Hepatocyte (in vitro differentiated cells): ENCODE measurements around the gene GABRE. TPM values are rescaled to one million over a fixed set of nuclear protein-coding genes. Genes with fewer than 3 reads are reported as not detected.

Experiments used
- DNase-seq: peaks from one replicate; pipeline ENCODE4 v3.0.0-alpha.2; 2016; ENCODE audit warnings: low spot score
- H2AFZ ChIP-seq: fragments of 200-600 bp; sonication (generic); 2 replicates; pipeline ENCODE4 v1.6.0; 2016; ENCODE audit warnings: antibody characterized with exemption, mild to moderate bottlenecking
- H3K27ac ChIP-seq: fragments of 200-600 bp; sonication (generic); 2 replicates; pipeline ENCODE4 v1.5.1; 2016; ENCODE audit warnings: mild to moderate bottlenecking
- H3K27me3 ChIP-seq: fragments of 200-600 bp; sonication (generic); 2 replicates; pipeline ENCODE4 v1.6.1; 2016
- H3K36me3 ChIP-seq: fragments of 200-600 bp; sonication (generic); replicated peaks from 2 replicates; pipeline ENCODE4 v1.5.1; 2016; ENCODE audit warnings: low read depth; ENCODE audit not compliant: insufficient read depth
- H3K4me1 ChIP-seq: fragments of 200-600 bp; sonication (generic); 2 replicates; pipeline ENCODE4 v1.5.1; 2016; ENCODE audit warnings: mild to moderate bottlenecking, moderate library complexity; ENCODE audit not compliant: insufficient read depth
- H3K4me2 ChIP-seq: fragments of 200-600 bp; sonication (generic); 2 replicates; pipeline ENCODE4 v1.6.0; 2016
- H3K4me3 ChIP-seq: fragments of 200-600 bp; sonication (generic); 2 replicates; pipeline ENCODE4 v1.5.1; 2016; ENCODE audit warnings: mild to moderate bottlenecking
- H3K79me2 ChIP-seq: fragments of 200-600 bp; sonication (generic); 2 replicates; pipeline ENCODE4 v1.6.0; 2017; ENCODE audit warnings: mild to moderate bottlenecking
- H3K9me2 ChIP-seq: fragments of 200-600 bp; sonication (generic); replicated peaks from 2 replicates; pipeline ENCODE4 v1.6.0; 2017; ENCODE audit warnings: mild to moderate bottlenecking; ENCODE audit not compliant: insufficient read depth
- H3K9me3 ChIP-seq: fragments of 200-600 bp; sonication (generic); 2 replicates; pipeline ENCODE4 v1.5.1; 2016; ENCODE audit warnings: low read depth, mild to moderate bottlenecking
- H4K20me1 ChIP-seq: fragments of 200-600 bp; sonication (generic); 2 replicates; pipeline ENCODE4 v1.6.0; 2016; ENCODE audit warnings: mild to moderate bottlenecking; ENCODE audit not compliant: insufficient read depth, poor library complexity, severe bottlenecking
- EZH2 ChIP-seq: fragments of 200-600 bp; sonication (generic); IDR thresholded peaks from 2 replicates; pipeline ENCODE4 v1.6.1; 2016; ENCODE audit warnings: antibody characterized with exemption, mild to moderate bottlenecking, borderline replicate concordance
- EZH2phosphoT487 ChIP-seq: fragments of 200-600 bp; sonication (generic); IDR thresholded peaks from one replicate; pipeline ENCODE4 v1.6.1; 2018; ENCODE audit warnings: antibody characterized with exemption, mild to moderate bottlenecking, low read depth, moderate library complexity; ENCODE audit not compliant: unreplicated experiment, severe bottlenecking
- WGBS: methylation state at CpG from one replicate; pipeline ENCODE4 v1.1.6; 2016; ENCODE audit warnings: low lambda C conversion rate; ENCODE audit errors: missing lambda C conversion rate; 5-methylcytosine and 5-hydroxymethylcytosine counted together
- polyA plus RNA-seq: library from polyadenylated mRNA; unstranded; fragments of >200 nt; fragmentation: Nextera tagmentation; extraction: Ambion mirVana; gene quantifications from 2 replicates; pipeline ENCODE4 v1.2.1, GENCODE V29; 2016
- total RNA-seq: library from RNA; depleted of rRNA; stranded (reverse); fragments of >200 nt; gene quantifications from 2 replicates; pipeline ENCODE4 v1.2.3, GENCODE V29; 2014
- TF ChIP-seq, protein P1 (sequence below): fragments of 200-600 bp; sonication (generic); IDR thresholded peaks from 2 replicates; pipeline ENCODE4 v1.5.1; 2016; ENCODE audit warnings: antibody characterized with exemption, mild to moderate bottlenecking; ENCODE audit not compliant: poor library complexity

GABRE gene
- total and polyA plus RNA-seq, 2 experiments from 2014 or later: 9.0 to 15.1 TPM

DNA sequence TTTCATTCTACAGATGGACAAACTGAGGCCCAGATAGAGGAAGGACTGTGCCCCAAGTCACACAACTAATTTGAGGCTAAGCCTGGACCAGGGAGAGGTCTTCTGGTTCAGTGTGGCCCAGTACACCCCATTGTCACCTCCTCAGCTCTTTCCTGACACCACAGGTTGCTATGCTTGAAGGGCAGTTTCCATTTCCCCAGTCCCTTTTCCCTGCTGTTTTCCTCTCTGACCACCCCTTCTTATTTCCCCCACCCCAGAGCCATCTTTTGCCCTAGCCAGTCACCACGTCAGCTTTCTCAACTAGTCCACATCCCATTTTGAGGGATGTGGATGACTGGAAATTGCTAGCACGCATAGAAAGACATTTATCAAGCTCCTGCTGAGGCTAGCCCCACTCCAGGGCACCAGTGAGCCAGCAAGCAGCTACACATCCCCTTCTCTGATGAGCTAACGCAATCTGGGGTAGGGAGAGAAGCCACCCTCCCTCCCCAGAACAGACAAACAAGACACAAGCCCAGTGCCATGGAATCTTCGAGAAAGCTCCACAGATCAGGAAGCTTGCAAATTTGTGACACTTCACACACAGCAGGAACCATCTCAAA is 1.3 kb downstream of the GABRE start:
- H3K4me3 ChIP-seq: peak overlapping the region; percentile 6
- no peaks in the 10 kb centered on the region for H3K27me3 ChIP-seq
- no peak for DNase-seq
- peak overlapping the region; percentile 84 for H3K4me2 ChIP-seq
- H3K4me1 ChIP-seq: no peaks in the 10 kb centered on the region
- H3K27ac ChIP-seq: no peak overlapping the region
- no peaks in the 10 kb centered on the region for H4K20me1 ChIP-seq
- H3K79me2 ChIP-seq: peaks cover 6% of the 10 kb centered on the region
- H3K9me3 ChIP-seq: no peaks in the 10 kb centered on the region
- TF ChIP-seq EZH2phosphoT487: no peak
- TF ChIP-seq, protein P1, sequence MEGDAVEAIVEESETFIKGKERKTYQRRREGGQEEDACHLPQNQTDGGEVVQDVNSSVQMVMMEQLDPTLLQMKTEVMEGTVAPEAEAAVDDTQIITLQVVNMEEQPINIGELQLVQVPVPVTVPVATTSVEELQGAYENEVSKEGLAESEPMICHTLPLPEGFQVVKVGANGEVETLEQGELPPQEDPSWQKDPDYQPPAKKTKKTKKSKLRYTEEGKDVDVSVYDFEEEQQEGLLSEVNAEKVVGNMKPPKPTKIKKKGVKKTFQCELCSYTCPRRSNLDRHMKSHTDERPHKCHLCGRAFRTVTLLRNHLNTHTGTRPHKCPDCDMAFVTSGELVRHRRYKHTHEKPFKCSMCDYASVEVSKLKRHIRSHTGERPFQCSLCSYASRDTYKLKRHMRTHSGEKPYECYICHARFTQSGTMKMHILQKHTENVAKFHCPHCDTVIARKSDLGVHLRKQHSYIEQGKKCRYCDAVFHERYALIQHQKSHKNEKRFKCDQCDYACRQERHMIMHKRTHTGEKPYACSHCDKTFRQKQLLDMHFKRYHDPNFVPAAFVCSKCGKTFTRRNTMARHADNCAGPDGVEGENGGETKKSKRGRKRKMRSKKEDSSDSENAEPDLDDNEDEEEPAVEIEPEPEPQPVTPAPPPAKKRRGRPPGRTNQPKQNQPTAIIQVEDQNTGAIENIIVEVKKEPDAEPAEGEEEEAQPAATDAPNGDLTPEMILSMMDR: no peak
- TF ChIP-seq EZH2: no peak
- no peak overlapping the region for H2AFZ ChIP-seq
- H3K36me3 ChIP-seq: no peaks in the 10 kb centered on the region
- no peaks in the 10 kb centered on the region for H3K9me2 ChIP-seq
- 46% methylated on average over 4 of the region's 4 CpGs for WGBS

DNA sequence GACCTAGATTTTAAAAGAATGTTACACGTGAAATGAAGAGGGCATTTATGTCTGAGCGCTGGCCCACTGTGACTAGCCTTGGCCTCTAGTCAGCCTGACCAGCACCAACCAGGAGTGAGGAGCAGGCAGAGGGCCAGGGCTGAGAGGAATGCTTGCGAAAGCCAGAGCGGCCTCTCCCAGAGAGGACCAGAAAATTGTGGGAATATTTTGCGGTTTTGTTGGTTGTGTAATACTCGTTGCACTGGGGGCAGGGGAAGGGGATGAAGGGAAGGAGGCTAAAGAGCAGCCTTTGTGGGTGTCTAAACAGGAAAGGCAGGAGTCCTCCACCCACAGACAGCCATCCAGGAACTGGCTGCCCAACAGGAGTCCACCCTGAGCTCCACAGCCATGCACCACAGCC is 3.8 kb downstream of the GABRE start:
- Histone ChIP-seq H3K79me2 (peaks cover 6% of the 10 kb centered on the region), H3K9me3 (no peaks in the 10 kb centered on the region), H2AFZ (no peak overlapping the region), H3K27me3 (no peaks in the 10 kb centered on the region), H3K4me2 (no peak overlapping the region), H3K9me2 (no peaks in the 10 kb centered on the region), H3K36me3 (no peaks in the 10 kb centered on the region), H3K27ac (no peak overlapping the region), H4K20me1 (no peaks in the 10 kb centered on the region), H3K4me3 (no peak overlapping the region), H3K4me1 (no peaks in the 10 kb centered on the region)
- TF ChIP-seq EZH2 (no peak), EZH2phosphoT487 (no peak)
- TF ChIP-seq, protein P1: no peak
- DNase-seq: peak; percentile 28
- 76% methylated on average over 6 of the region's 6 CpGs for WGBS

DNA sequence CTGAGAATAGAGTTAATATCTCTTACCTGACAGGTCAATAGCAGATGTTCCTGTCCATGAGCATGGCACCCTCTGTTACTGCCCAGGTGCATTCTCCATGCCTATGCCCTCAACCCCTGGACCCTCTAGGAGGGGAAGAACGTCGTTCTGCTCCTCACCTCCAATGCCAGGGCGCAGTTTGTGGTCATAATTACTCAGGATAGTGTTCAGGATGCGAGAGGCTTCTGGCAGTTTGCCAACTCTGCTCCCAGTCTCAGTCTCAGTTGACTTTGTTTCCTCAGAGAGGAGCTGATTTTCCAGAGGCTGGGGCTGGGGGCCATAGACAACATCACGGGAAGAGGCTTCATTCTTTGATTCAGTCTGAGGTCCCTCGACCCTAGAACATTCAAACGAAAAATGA is 4.4 kb downstream of the GABRE start:
- no peaks in the 10 kb centered on the region for H3K9me3 ChIP-seq
- H3K79me2 ChIP-seq: peaks cover 6% of the 10 kb centered on the region
- no peaks in the 10 kb centered on the region for H3K36me3 ChIP-seq
- 57% methylated on average over 7 of the region's 7 CpGs for WGBS
- no peaks in the 10 kb centered on the region for H3K9me2 ChIP-seq
- H4K20me1 ChIP-seq: no peaks in the 10 kb centered on the region
- H3K4me2 ChIP-seq: no peak overlapping the region
- no peak overlapping the region for H3K4me3 ChIP-seq
- no peaks in the 10 kb centered on the region for H3K4me1 ChIP-seq
- no peak for DNase-seq
- TF ChIP-seq, protein P1: no peak
- TF ChIP-seq EZH2phosphoT487: no peak
- TF ChIP-seq EZH2: no peak
- no peak overlapping the region for H2AFZ ChIP-seq
- H3K27me3 ChIP-seq: no peaks in the 10 kb centered on the region
- no peak overlapping the region for H3K27ac ChIP-seq

DNA sequence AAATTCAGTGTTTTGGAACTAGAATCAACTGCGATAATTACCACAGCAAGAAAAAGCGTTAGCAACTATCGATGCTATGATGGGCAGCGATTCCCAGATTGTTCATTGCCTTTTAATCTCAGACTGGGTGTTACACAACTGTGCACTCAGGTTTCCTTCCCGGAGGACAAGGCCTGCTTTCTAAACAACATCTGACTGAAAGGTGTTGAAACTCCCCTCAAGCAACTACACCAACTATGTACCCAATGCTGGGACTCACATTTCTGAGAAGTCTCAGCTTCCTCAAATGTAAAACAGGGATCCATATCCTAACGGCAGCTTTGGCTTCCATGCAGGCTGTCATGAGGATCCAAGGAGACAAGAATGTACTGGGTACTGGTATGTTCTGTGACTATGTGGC is 8.2 kb downstream of the GABRE start:
- Histone ChIP-seq H3K36me3 (no peaks in the 10 kb centered on the region), H3K4me3 (no peak overlapping the region), H3K9me3 (no peaks in the 10 kb centered on the region), H3K4me1 (no peaks in the 10 kb centered on the region), H4K20me1 (no peaks in the 10 kb centered on the region), H2AFZ (no peak overlapping the region), H3K9me2 (no peaks in the 10 kb centered on the region), H3K4me2 (no peak overlapping the region), H3K27ac (no peak overlapping the region), H3K79me2 (no peaks in the 10 kb centered on the region), H3K27me3 (no peaks in the 10 kb centered on the region)
- DNase-seq: no peak
- TF ChIP-seq, protein P1: no peak
- TF ChIP-seq EZH2phosphoT487 (no peak), EZH2 (no peak)
- WGBS: 84% methylated on average over 6 of the region's 6 CpGs
